HepG2 (cell line): ENCODE measurements around the gene FUOM. TPM values are rescaled to one million over a fixed set of nuclear protein-coding genes. Genes with fewer than 3 reads are reported as not detected.

Experiments
- AGO1 ChIP-seq: fragments of 200-400 bp; formaldehyde crosslinking; IDR thresholded peaks from 2 replicates; pipeline ENCODE4 v1.6.1; 2017; ENCODE audit warnings: mild to moderate bottlenecking, low read depth, low read length, moderate library complexity; ENCODE audit not compliant: poor library complexity, severe bottlenecking
- AGO2 ChIP-seq: fragments of 200-400 bp; formaldehyde crosslinking; optimal IDR thresholded peaks from 2 replicates; pipeline ENCODE3; 2017; ENCODE audit warnings: mild to moderate bottlenecking, low read depth, low read length, moderate library complexity
- ATF6 ChIP-seq: sonication (generic); formaldehyde crosslinking; conservative IDR thresholded peaks from 2 replicates; pipeline ENCODE4 v1.4.0; 2020; ENCODE audit warnings: missing genetic modification reagents
- ATRX ChIP-seq: sonication (generic); formaldehyde crosslinking; IDR thresholded peaks from 2 replicates; pipeline ENCODE4 v1.4.0; 2020; ENCODE audit warnings: missing genetic modification reagents, borderline replicate concordance
- HCFC1 ChIP-seq: fragments of 150-350 bp; IDR thresholded peaks from 2 replicates; pipeline ENCODE4 v1.6.1; 2014; ENCODE audit warnings: low read depth, low read length
- HNRNPK ChIP-seq: fragments of 200-400 bp; formaldehyde crosslinking; IDR thresholded peaks from 2 replicates; pipeline ENCODE4 v1.6.1; 2018; ENCODE audit warnings: low read length, low read depth, moderate library complexity, mild to moderate bottlenecking; ENCODE audit not compliant: poor library complexity, severe bottlenecking
- JARID2 ChIP-seq: sonication (generic); formaldehyde crosslinking; IDR thresholded peaks from 2 replicates; pipeline ENCODE4 v1.8.1; 2023; ENCODE audit warnings: missing genetic modification reagents, inconsistent platforms; ENCODE audit not compliant: insufficient replicate concordance
- MAX ChIP-seq: IDR thresholded peaks from 2 replicates; pipeline ENCODE4 v1.6.1; 2012; ENCODE audit warnings: inconsistent platforms
- MTA1 ChIP-seq: sonication (generic); formaldehyde crosslinking; IDR thresholded peaks from 2 replicates; pipeline ENCODE4 v1.4.0; 2020; ENCODE audit warnings: missing genetic modification reagents, mild to moderate bottlenecking, borderline replicate concordance
- MYNN ChIP-seq: sonication (generic); formaldehyde crosslinking; IDR thresholded peaks from 2 replicates; pipeline ENCODE4 v1.4.0; 2020; ENCODE audit warnings: mild to moderate bottlenecking, low read depth, missing genetic modification reagents
- RBFOX2 ChIP-seq: fragments of 200-400 bp; formaldehyde crosslinking; IDR thresholded peaks from 2 replicates; pipeline ENCODE4 v1.6.1; 2017; ENCODE audit warnings: low read depth, mild to moderate bottlenecking, low read length
- TEAD2 ChIP-seq: sonication (generic); formaldehyde crosslinking; IDR thresholded peaks from 2 replicates; pipeline ENCODE4 v1.9.0; 2021; ENCODE audit warnings: missing genetic modification reagents
- ZNF468 ChIP-seq: sonication (generic); formaldehyde crosslinking; IDR thresholded peaks from 2 replicates; pipeline ENCODE4 v1.8.0; 2022; ENCODE audit warnings: mild to moderate bottlenecking, moderate library complexity, missing genetic modification reagents
- ZNF724P ChIP-seq: sonication (generic); formaldehyde crosslinking; IDR thresholded peaks from 2 replicates; pipeline ENCODE4 v1.8.0; 2022; ENCODE audit warnings: missing genetic modification reagents, borderline replicate concordance
- polyA plus RNA-seq, 8 experiments: library from polyadenylated mRNA; depleted of rRNA in 3 of 8; stranded (reverse) in 7 of 8; unstranded in 1 of 8; fragments of >200 nt; fragmentation: Illumina TruSeq in 4 of 8; extraction: Trizol in 4 of 8; gene quantifications; 2 replicates each; pipeline versions ENCODE4 v1.2.1 to v1.2.3, GENCODE V29; 2011 to 2016; ENCODE audit warnings: low read depth in 4 of 8, missing spikeins in 1 of 8, mixed read lengths in 1 of 8; ENCODE audit not compliant: insufficient read depth in 1 of 8
- total RNA-seq, 5 experiments: library from RNA; depleted of rRNA; stranded (reverse); fragments of >200 nt; fragmentation: Illumina TruSeq; extraction: Trizol; gene quantifications; 2 replicates each; pipeline ENCODE4 v1.2.3, GENCODE V29; 2016; ENCODE audit warnings: low read depth in 1 of 5
- TF ChIP-seq, protein P1 (sequence below), 2 experiments: fragments of 450-650 bp in 1 of 2; sonication (generic) in 1 of 2; formaldehyde crosslinking; IDR thresholded peaks; 2 replicates each; pipeline versions ENCODE4 v1.5.0 to v1.8.0; 2020 to 2022; ENCODE audit warnings: mild to moderate bottlenecking in 1 of 2, missing genetic modification reagents in 1 of 2
- TF ChIP-seq, protein P2 (sequence below): sonication (generic); formaldehyde crosslinking; IDR thresholded peaks from 2 replicates; pipeline ENCODE4 v1.5.0; 2020; ENCODE audit warnings: missing genetic modification reagents

Gene FUOM
- total and polyA plus RNA-seq, 2 of the 13 experiments (the other 11 are each of a cell fraction or from before 2014, with no cell fraction given): 27.5 to 60.4 TPM

- TF ChIP-seq JARID2 (CRISPR knock-in tag): no peak
- TF ChIP-seq HCFC1: no peak
- no peak for TF ChIP-seq ATF6 (CRISPR knock-in tag)
- TF ChIP-seq, protein P1, sequence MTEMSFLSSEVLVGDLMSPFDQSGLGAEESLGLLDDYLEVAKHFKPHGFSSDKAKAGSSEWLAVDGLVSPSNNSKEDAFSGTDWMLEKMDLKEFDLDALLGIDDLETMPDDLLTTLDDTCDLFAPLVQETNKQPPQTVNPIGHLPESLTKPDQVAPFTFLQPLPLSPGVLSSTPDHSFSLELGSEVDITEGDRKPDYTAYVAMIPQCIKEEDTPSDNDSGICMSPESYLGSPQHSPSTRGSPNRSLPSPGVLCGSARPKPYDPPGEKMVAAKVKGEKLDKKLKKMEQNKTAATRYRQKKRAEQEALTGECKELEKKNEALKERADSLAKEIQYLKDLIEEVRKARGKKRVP (CRISPR knock-in tag; IDR thresholded peaks at IDR 0.05): no peak
- TF ChIP-seq, protein P2, sequence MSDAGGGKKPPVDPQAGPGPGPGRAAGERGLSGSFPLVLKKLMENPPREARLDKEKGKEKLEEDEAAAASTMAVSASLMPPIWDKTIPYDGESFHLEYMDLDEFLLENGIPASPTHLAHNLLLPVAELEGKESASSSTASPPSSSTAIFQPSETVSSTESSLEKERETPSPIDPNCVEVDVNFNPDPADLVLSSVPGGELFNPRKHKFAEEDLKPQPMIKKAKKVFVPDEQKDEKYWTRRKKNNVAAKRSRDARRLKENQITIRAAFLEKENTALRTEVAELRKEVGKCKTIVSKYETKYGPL (CRISPR knock-in tag): no peak
- TF ChIP-seq MAX: peak; percentile 38; the same call in 1 of the 2 replicates
- no peak for TF ChIP-seq ZNF468
- peak; percentile 92 for TF ChIP-seq AGO1
- TF ChIP-seq MTA1 (CRISPR knock-in tag): 0 out of 2 replicates have a peak, but pooled peaks have one; percentile 29
- peak; percentile 98 for TF ChIP-seq AGO2
- peak; percentile 65; the same call in 1 of the 2 replicates for TF ChIP-seq RBFOX2
- TF ChIP-seq TEAD2: no peak
- no peak for TF ChIP-seq HNRNPK
- TF ChIP-seq ZNF724P: no peak
- no peak for TF ChIP-seq MYNN (CRISPR knock-in tag)
- TF ChIP-seq ATRX (CRISPR knock-in tag): no peak
- TF ChIP-seq, all 625 proteins: peak for 15
These were observed 8.2 kb downstream of the FUOM start (continued) for GRCh38 chr10:133349577-133350011.
